ENCODE data around the gene YBX3.

Gene YBX3

GRCh38 chr12:10701843-10702242 is 21.3 kb downstream of the YBX3 start:
- H4K20me1 ChIP-seq (ENCODE audit: insufficient read depth, low read length), result peaks cover 3% of the 10 kb centered on the region; the same call in 1 of the 2 replicates
- H2AFZ ChIP-seq (ENCODE audit: low read depth, low read length), result no peak overlapping the region
- H3K27me3 ChIP-seq (ENCODE audit: low read depth, low read length), result no peaks in the 10 kb centered on the region

GRCh38 chr12:10701131-10701681 is 21.9 kb downstream of the YBX3 start:
- peak overlapping the region; percentile 12; the same call in 1 of the 2 replicates for H3K4me2 ChIP-seq (ENCODE audit: low read length)

More at GRCh38 chr12:10701843-10702242, 21.3 kb downstream of the YBX3 start:
- Histone ChIP-seq H3K27ac (ENCODE audit: low read length) (peak overlapping the region; percentile 44), H3K36me3 (replicated peaks; ENCODE audit: low read depth, low read length) (peaks cover 68% of the 10 kb centered on the region), H3K9me3 (ENCODE audit: insufficient read depth, low read length) (no peaks in the 10 kb centered on the region), H3K9ac (ENCODE audit: low read length) (no peak overlapping the region), H3K4me3 (ENCODE audit: low read length) (no peak overlapping the region), H3K4me2 (ENCODE audit: low read length) (peak overlapping the region; percentile 12; the same call in 1 of the 2 replicates), H3K4me1 (ENCODE audit: low read length) (peaks cover 10% of the 10 kb centered on the region), H3K79me2 (ENCODE audit: low read length) (no peaks in the 10 kb centered on the region)
- no peak for TF ChIP-seq EZH2phosphoT487 (IDR thresholded peaks at IDR 0.05; ENCODE audit: low read depth)
- no peak for TF ChIP-seq CTCF (IDR thresholded peaks at IDR 0.05; ENCODE audit: low read depth, low read length)

GRCh38 chr12:10700581-10700980 is 22.5 kb downstream of the YBX3 start:
- H3K9me3 ChIP-seq (ENCODE audit: insufficient read depth, low read length), result no peaks in the 10 kb centered on the region
- no peak for TF ChIP-seq CTCF (IDR thresholded peaks at IDR 0.05; ENCODE audit: low read depth, low read length)
- TF ChIP-seq EZH2phosphoT487 (IDR thresholded peaks at IDR 0.05; ENCODE audit: low read depth), result no peak
- H3K4me2 ChIP-seq (ENCODE audit: low read length), result no peak overlapping the region
- H3K27ac ChIP-seq (ENCODE audit: low read length), result peak overlapping the region; percentile 44
- peaks cover 10% of the 10 kb centered on the region for H3K4me1 ChIP-seq (ENCODE audit: low read length)
- H3K4me3 ChIP-seq (ENCODE audit: low read length), result no peak overlapping the region
- H4K20me1 ChIP-seq (ENCODE audit: insufficient read depth, low read length), result peaks cover 3% of the 10 kb centered on the region; the same call in 1 of the 2 replicates
- no peaks in the 10 kb centered on the region for H3K79me2 ChIP-seq (ENCODE audit: low read length)
- H3K27me3 ChIP-seq (ENCODE audit: low read depth, low read length), result no peaks in the 10 kb centered on the region
- no peak overlapping the region for H3K9ac ChIP-seq (ENCODE audit: low read length)
- peaks cover 63% of the 10 kb centered on the region for H3K36me3 ChIP-seq (replicated peaks; ENCODE audit: low read depth, low read length)
- H2AFZ ChIP-seq (ENCODE audit: low read depth, low read length), result no peak overlapping the region

More at GRCh38 chr12:10701131-10701681, 21.9 kb downstream of the YBX3 start:
- no peak for TF ChIP-seq EZH2phosphoT487 (IDR thresholded peaks at IDR 0.05; ENCODE audit: low read depth)
- no peak for TF ChIP-seq CTCF (IDR thresholded peaks at IDR 0.05; ENCODE audit: low read depth, low read length)
- H3K9ac ChIP-seq (ENCODE audit: low read length), result no peak overlapping the region
- H3K4me1 ChIP-seq (ENCODE audit: low read length), result peaks cover 10% of the 10 kb centered on the region
- H3K9me3 ChIP-seq (ENCODE audit: insufficient read depth, low read length), result no peaks in the 10 kb centered on the region
- H3K27ac ChIP-seq (ENCODE audit: low read length), result peak overlapping the region; percentile 44
- no peaks in the 10 kb centered on the region for H3K79me2 ChIP-seq (ENCODE audit: low read length)
- H3K27me3 ChIP-seq (ENCODE audit: low read depth, low read length), result no peaks in the 10 kb centered on the region
- no peak overlapping the region for H3K4me3 ChIP-seq (ENCODE audit: low read length)
- peaks cover 3% of the 10 kb centered on the region; the same call in 1 of the 2 replicates for H4K20me1 ChIP-seq (ENCODE audit: insufficient read depth, low read length)
- no peak overlapping the region for H2AFZ ChIP-seq (ENCODE audit: low read depth, low read length)
- peaks cover 69% of the 10 kb centered on the region for H3K36me3 ChIP-seq (replicated peaks; ENCODE audit: low read depth, low read length)

GRCh38 chr12:10697862-10698261 is 25.3 kb downstream of the YBX3 start:
- Histone ChIP-seq H3K27me3 (ENCODE audit: low read depth, low read length) (no peaks in the 10 kb centered on the region), H3K4me1 (ENCODE audit: low read length) (peaks cover 10% of the 10 kb centered on the region), H3K9ac (ENCODE audit: low read length) (no peak overlapping the region), H2AFZ (ENCODE audit: low read depth, low read length) (no peak overlapping the region), H3K79me2 (ENCODE audit: low read length) (no peaks in the 10 kb centered on the region), H3K36me3 (replicated peaks; ENCODE audit: low read depth, low read length) (peaks cover 48% of the 10 kb centered on the region), H4K20me1 (ENCODE audit: insufficient read depth, low read length) (no peaks in the 10 kb centered on the region), H3K9me3 (ENCODE audit: insufficient read depth, low read length) (no peaks in the 10 kb centered on the region), H3K27ac (ENCODE audit: low read length) (no peak overlapping the region), H3K4me3 (ENCODE audit: low read length) (no peak overlapping the region), H3K4me2 (ENCODE audit: low read length) (no peak overlapping the region)
- TF ChIP-seq EZH2phosphoT487 (IDR thresholded peaks at IDR 0.05; ENCODE audit: low read depth) (no peak), CTCF (IDR thresholded peaks at IDR 0.05; ENCODE audit: low read depth, low read length) (no peak)

All from OCI-LY3 (cell line).